CD4-positive, alpha-beta T cell treated with Interferon alpha-2 for 1 hour (primary cell): ENCODE data around the gene PLAC8.

Source experiments
- DNase-seq, 2 donors: peaks; one replicate each; pipeline ENCODE4 v3.0.0-alpha.2; 2020 to 2022

The PLAC8 gene, protein sequence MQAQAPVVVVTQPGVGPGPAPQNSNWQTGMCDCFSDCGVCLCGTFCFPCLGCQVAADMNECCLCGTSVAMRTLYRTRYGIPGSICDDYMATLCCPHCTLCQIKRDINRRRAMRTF

DNA sequence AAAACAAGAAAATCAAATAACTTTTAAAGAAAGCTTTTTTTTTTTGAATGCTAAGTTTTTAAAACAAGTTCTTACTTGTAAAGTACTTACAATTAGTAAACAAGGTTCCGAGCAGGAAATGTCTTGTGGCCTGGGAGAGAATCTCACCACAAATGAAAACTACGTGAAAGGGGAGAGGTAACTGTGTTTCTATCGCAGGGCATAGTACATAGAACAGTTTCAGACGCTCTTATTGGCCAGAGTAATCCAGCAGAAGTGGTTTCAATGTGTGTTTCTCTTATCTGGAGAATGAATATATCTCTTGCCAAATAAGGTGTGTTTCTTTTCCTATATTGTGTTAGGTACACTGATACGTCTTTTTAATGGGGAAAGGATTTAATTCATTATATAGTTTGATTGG is at the start of gene PLAC8:
TSS of gene PLAC8 (minus strand) at position 154 of the 400 bp plus-strand sequence. CDS start 6,808 bp downstream, outside the sequence.
- peak; percentile 65 to 83 for DNase-seq

DNA sequence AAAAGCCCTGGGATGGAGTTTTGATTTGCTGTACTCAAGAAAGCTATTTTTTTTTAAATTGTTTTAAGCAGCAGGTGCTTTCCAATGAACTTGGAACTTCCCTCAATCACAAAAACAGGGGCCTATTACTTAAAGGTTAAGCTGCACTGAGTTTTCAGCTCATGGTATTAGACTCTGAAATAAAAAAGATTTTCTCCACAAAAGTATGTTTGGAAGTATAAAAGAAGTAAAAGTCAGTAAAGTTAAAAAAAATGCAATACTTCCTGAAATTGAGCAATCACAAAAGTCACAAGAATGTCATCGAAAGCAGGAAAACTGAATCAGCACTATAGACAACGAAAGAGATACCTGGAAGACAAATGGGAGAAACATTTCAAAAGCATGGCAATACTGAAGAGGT is 38.9 kb upstream of the PLAC8 start:
- no peak for DNase-seq

DNA sequence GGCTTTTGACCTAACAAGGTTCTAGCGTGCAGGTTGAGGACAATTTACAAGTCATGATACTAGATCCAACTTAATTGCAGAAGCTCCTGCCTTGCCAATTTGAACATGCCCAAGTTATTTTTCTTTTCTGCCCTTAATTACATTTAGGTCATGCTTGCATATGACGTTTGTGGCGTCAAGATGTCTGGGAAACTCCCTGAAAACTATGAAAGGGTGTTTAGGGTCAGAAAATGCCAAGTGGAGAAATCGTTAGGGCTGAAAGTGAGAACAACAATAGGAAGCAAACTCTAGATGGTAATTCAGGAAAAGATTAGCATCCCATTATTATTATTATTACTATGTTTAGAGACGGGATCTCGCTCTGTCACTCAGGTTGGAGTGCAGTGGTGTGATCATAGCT is 38.2 kb upstream of the PLAC8 start:
- no peak for DNase-seq

DNA sequence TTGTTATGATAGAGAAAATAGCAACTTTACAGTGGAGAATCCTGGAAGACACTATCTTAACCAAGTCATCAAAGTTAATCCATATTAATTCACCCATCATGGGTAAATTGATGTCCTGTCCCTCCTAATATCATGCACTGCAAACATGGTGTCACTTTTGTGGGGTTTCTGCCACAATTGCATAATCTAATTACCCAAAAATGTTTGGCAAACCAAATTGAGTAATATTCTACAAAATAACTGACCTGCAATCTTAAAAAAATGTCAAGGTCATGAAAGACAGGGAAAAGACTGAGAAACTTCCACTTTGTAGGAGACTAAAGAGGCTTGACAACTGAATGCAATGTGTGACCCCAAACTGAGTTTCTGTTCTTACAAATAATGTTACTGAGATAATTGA is 37.1 kb upstream of the PLAC8 start:
- DNase-seq, result no peak

DNA sequence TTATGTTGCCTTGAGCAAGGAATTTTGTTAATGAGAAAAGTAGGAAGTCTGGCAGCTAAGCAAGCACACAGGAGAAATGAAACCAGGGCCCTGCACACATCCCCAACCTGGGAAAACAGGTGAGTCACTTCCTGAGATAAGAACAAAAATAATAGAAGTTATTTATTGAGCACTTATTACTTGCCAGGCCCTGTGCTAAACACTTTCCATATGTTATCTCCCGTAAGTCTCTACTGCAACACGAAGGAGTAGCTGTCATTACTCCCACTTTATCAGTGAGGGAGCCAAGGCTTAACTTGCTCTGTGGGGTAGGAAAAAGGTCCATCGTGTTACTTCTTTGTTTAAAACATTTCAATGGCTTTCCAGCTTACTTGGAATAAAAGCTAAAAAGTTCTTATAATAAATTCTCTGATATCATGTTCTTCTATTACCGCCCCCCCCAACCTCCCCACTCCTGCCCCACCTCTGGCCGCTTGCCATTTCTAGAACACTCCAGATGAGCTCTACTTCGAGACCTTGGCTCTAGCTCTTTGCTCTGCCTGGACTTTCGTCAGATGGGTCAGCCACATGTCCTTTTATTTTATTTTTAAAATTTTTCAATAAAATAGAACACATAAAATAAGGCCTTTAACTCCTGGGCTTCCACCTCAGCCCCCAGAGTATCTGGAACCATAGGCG is 36.3 kb upstream of the PLAC8 start:
- DNase-seq, result no peak

DNA sequence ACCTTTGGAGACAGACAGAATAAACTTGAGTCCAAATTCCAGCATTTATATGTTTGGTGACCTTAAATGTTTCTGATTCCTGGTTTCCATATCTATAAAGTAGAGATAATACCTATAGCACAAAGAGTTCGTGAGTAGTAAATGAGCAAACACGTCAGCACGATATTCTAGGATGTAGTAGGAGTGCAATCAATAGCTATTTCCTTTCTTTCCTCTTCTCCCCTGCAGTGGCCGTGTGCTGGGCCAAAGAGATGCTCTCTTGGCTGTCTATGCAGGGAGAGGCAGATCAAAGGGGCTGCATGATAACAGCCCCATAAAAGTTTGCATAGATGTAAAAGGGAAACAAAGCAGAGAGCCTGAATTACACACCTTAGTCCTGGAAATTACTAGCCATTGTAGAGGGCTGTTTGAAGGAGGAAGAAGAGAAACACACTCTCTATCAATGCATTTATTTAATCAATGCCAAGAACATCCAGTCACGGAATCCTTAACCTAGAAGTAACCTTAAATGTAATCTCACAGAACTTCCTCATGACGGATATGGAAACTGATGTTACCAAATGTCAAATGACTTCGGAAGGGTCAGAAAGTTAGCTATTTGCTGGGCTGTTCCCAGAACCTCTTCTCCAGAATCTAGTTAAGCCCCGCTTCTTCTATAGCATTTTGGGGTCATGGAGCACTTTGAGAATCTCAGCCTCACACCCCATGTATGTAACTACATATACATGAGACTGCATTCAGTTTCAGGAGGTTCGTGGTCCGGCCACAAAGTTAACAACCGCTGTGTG is 35.5 kb upstream of the PLAC8 start:
- DNase-seq, result no peak

DNA sequence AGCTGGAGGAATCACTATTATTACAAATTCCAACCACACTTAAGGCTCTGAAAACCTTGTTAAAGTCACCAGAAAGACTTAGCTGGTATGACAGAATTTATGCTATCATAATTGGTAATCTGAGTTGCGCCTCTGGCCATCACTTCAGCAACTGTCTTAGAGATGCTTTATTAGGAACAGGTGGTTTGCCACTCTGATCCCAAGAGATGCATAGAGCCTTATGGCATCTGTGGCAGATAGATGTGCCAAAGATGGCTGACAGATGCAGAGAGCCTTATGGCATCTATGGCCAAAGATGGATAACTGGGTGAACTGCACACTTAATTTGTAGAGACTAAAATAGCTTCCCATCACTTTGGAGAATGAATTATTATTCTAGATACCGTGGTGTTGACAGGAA is 32.3 kb upstream of the PLAC8 start:
- no peak for DNase-seq

DNA sequence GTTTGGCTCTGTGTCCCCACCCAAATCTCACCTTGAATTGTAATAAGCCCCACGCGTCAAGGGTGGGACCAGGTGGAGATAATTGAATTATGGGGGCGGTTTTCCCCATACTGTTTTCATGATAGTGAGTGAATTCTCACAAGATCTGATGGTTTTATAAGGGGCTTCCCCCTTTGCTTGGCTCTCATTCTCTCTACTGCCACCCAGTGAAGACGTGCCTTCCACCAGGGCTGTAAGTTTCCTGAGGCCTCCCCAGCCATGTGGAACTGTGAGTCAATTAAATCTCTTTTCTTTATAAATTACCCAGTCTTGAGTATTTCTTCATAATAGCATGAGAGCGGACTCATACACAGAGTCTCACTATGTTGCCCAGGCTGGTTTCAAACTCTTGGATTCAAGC is 31.2 kb upstream of the PLAC8 start:
- peak; percentile 38 to 41 for DNase-seq

DNA sequence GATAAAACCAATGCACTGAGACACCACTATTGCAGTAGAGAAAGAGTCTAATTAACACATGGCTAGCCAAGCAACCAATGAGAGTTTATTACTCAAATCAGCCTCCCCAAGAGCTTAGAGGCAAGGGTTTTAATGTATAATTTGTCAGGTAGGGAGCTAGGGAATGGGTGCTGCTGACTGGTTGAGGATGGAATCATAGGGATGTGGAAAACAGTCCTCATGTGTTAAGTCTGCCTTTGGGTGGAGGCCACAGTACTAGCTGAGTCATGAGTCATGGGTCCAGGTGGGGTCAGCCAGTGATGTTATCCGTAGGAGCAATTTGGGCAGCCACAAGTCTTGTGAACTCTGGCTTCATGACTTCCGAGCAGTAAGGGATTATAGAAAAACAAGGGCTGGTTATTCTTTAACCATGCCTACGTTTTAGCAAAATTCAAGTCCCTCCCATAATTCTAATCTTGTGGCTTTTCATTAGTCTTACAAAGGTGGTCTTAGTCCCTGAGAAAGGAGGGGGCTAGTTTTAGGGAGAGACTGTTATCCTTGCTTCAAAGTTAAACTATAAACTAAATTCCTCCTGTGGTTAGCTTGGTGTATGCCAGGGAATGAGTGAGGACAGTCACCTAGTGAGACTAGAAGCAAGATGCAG is 25.1 kb upstream of the PLAC8 start:
- DNase-seq, result no peak

DNA sequence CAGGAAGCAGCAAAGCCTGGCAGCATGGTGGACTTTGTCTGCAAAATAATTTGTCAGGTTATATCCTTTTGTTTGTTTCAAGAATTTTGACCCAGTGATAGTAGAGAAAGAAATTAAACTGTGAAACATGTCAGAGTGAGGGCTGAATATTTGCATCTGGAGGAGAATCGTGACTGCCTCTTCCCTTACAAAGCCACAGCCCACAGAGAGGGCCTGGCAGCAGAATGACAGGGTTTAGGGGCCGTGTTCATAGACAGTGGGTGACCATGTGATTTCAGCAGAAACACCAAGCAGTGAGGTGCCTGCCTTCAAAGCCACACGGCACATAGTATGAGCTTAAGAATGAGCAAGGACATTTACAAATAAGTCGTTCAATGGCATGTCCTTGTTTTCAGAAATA is 24.4 kb upstream of the PLAC8 start:
- peak; percentile 50 to 57 for DNase-seq

DNA sequence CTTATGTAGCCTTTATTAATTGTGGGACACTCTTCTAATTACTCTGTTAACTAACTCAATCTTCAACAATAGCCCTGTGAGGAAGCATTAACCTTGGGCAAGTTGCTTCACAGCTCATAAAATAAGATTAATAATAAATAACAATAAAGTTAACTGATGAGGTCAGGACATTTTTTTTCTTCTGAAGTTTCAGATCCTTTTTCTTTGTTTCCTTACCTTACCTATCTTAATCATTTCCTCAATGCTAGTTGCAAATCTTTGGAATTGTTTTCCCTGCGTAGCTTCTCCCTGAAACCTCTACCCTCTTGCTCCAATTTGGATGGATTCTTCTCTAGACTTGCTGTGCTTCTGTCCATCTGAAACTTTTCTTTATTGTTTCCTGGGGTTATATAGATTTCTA is 17.5 kb upstream of the PLAC8 start:
- DNase-seq, result no peak

DNA sequence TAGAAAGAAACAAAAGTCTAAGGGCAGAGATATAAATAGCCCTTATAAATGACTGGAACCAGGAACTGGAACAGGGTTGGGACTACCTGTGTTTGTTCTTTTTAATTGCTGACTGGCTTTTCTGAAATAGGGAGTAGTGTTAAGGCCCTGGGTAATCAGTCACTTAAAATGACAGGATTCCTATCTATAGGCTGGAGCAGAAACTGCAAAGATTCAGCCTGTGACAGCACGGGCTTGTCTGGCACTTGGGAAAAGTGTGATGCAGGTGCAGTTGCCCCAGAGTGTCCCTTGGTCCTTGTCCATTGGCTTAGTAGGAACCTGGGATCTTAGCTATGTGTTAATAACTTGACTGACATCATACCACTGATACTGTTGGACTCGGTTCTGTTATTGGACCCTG is 14.7 kb upstream of the PLAC8 start:
- DNase-seq, result no peak

DNA sequence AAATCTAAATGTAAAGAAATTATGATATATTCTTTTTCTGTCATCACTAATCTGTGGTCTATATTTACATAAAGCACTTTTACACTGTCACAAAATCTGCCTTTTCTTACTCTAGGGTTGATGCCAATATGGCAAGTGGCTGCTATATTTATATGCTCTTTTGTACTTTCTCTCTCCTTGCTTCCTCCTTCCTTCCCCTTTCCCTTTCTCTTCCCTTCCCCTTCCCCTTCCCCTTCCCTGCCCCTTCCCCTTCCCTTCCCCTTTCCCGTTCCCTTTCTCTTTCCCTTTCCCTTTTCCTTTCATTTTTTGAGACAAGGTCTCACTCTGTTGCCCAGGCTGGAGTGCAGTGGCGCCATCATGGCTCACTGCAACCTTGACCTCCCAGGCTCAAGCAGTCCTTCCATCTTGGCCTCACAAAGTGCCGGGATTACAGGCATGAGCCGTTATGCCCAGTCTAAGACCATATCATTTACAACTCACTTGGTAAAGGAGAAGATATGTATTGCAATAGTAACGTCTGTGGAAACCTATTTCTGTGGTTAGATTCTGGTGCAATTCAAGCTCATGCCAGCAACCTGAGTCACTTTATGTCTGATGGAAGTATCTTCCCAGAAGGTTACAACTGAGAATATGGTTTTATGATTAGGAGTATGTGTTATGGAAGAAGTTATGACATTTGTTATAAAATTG is 13.9 kb upstream of the PLAC8 start:
- DNase-seq, result no peak

DNA sequence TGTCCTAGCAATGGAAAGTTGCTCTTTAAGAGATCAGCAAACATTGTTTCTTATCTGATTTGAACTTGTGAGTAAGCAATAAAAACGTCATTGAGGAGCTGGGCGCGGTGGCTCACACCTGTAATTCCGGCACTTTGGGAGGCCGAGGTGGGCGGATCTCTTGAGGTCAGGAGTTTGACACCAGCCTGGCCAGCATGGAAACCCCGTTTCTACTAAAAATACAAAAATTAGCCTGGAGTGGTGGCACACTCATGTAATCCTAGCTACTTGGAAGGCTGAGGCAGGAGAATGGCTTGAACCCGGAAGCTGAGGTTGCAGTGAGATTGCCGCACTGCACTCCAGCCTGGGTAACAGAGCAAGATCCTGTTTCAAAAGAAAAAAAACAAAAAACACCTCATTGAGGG is 11.2 kb upstream of the PLAC8 start:
- DNase-seq, result peak; percentile 41 to 65

DNA sequence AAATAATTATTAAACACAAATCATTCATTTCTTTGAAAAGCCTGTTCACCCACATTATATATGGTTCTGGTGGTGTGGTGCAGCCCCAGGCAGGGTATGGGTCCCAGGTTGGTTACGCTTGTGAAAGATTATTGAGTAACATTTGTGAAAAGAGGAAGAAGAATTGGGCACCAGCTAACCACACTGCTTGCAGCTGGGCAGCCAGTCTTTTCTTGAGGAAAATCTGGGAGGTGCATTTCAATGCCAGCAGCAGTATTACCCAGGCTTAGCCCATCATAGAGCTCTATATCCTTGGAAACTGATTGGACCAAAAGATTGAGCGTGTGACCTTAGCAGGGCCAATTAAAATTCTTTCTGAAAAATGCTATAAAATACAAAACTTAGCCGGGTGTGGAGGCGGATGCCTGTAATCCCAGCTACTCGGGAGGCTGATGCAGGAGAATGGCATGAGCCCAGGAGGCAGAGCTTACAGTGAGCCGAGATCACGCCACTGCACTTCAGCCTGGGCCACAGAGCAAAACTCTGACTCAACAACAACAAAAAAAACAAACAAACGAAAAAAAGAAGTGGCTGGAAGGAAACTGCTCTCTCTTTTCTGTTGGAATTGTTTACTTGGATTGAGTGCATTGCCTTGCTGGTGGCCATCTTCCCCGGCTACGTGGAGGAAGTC is 9.7 kb upstream of the PLAC8 start:
- DNase-seq, result peak in 1 of 2 donors; percentile 43

DNA sequence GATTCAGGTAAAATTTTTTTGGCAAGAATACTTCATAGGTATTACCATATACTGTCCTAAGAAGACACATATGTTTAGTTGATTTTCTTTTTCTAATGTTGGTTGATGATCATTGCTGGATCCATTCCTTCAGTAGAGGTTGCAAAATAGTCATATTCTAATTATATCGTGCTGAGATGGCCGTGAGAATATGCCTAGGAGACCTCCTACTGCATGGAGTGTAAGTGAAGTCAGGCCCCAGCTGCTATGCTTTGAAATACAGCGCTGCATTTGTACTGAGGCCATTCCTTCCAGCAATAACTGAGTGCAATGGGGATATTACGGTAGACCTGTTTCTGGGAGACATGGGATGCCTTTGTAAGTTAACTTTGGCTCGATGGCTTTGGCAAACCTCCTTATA is 6.7 kb upstream of the PLAC8 start:
- no peak for DNase-seq

DNA sequence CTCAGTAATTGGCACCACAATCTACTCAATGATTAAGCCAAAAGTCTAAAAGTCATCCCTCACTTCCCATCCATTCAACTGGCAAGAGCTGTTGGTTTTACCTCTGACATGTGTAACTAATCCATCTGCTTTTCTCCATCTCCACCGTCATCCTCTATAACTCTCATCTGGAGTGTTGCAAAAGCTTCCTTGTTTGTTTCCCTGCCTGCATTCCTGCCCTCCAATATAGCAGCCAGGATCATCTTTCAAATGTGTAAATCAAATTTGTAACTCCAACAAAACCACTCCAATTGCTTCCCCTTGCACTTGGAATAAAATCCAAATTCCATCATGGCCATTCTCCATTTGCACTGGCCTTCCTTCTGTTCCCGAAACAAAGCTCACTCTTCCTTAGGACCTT is 4.3 kb upstream of the PLAC8 start:
- no peak for DNase-seq

DNA sequence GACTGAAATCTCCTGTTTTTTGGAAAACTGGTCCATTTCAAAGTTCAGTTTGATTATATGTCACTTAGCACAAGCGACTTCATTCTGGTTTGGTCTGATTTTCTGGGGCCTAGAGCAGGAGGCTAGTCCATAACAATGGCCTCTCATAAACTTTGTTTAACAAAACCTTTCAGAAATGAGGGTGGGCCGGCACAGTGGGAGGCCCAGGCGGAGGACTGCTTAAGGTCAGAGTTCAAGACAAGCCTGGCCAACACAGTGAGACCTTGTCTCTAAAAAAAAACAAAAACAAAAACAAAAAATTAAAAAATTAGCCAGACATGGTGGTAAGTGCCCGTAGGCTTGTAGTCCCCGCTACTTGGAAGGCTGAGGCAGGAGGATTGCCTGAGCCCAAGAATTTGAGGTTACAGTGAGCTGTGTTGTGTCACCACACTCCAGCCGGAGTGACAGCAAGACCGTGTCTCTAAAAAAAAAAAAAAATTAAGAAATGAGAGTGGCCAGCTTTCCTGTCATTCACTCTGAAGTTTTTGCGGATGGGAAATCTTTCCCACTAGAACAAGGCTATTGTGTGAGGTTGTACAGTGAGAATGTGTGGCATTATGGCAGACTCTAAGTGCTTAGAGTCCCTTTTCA is 1.2 kb upstream of the PLAC8 start:
- DNase-seq, result no peak

DNA sequence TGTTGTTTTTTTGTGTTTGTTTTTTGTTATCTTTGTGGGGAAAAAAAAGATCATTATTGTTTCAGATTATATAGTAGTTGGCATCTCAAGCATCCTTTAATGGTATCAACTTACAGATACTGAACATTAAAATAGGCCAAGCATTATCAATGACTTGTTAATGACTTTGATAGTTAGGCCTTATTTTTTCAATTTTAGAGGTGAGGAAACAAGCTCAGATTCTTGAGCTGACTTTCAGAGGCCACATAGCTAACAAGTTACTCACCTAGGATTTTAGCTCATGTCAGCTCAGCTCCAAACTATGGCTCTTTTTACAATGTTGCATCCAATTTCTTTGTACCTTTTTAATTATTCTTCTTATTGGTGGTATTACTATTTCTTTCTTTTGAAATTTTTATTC is 471 bp upstream of the PLAC8 start:
- no peak for DNase-seq

DNA sequence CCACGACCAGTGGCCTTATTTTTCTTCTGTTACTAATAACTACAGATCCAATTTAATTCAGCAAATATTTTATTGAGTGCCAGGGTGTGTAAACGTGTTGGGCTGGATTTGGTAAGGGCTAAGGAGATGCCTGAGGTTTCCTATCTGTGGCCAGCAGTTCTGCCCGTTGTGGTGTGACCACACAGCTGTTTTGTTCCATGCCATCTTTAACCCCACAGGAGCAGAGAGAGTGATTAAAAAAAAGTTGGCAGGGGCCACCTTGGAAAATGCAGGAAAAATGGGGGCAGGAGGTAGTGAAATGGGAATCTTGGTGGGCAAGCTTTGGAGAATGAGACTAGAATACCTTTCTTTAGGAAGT is 1.1 kb downstream of the PLAC8 start:
- DNase-seq, result peak in 1 of 2 donors; percentile 31

DNA sequence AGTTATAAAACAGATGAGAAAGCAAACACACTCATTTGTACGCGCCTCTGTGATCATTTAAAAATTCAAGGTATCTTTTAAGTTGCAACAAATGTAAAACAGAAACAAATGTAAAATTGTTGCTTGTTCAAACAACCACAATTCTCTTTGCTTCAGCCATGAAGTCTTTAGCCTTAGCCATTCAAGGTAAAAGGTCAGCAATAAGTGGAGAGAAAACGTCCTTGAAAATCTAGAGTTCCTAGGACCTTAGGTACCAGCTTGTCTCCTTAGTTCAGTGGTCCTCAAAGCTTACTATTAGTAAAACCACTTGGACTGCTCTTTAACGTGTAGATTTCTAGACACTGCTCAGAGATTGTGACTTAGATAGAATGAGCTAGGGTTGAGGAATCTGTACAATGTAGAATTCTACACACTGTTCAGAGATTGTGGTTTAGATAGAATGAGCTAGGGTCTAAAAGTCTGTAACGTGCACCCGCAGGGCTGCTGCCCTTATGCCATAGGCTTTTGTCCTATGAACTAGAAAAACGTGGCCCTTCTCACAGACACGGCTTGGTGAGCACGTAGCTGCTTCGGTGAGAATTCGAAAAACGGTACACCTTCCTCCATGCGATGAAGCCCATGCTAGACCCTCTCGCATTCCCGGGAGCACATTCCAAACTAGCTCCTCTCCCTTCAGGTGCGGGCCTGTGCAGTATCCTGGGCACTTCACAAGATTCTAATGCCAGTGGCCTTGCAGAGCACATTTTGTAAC is 1.7 kb downstream of the PLAC8 start:
- peak; percentile 11 to 36 for DNase-seq
